Choroid plexus epithelial cell (primary cell): ENCODE data around the gene TNFRSF1A.

Experiments used
- DNase-seq: peaks from one replicate; pipeline ENCODE4 v3.0.0-alpha.2; 2010; ENCODE audit warnings: low read depth
- H3K4me3 ChIP-seq: 2 replicates; pipeline ENCODE4 v1.5.1; 2011; ENCODE audit warnings: low read depth, mild to moderate bottlenecking, control low read depth, low read length, moderate library complexity
- TF ChIP-seq, protein P1 (sequence below): conservative IDR thresholded peaks from 2 replicates; pipeline ENCODE4 v1.5.1; 2011; ENCODE audit warnings: low read depth, mild to moderate bottlenecking, control low read depth, inconsistent platforms, low read length, moderate library complexity

TNFRSF1A gene

GRCh38 chr12:6355491-6356373 lies 13.9 kb upstream of the TNFRSF1A start:
- TF ChIP-seq, protein P1, sequence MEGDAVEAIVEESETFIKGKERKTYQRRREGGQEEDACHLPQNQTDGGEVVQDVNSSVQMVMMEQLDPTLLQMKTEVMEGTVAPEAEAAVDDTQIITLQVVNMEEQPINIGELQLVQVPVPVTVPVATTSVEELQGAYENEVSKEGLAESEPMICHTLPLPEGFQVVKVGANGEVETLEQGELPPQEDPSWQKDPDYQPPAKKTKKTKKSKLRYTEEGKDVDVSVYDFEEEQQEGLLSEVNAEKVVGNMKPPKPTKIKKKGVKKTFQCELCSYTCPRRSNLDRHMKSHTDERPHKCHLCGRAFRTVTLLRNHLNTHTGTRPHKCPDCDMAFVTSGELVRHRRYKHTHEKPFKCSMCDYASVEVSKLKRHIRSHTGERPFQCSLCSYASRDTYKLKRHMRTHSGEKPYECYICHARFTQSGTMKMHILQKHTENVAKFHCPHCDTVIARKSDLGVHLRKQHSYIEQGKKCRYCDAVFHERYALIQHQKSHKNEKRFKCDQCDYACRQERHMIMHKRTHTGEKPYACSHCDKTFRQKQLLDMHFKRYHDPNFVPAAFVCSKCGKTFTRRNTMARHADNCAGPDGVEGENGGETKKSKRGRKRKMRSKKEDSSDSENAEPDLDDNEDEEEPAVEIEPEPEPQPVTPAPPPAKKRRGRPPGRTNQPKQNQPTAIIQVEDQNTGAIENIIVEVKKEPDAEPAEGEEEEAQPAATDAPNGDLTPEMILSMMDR = no peak
- no peak for DNase-seq
- H3K4me3 ChIP-seq = no peak overlapping the region

- DNase-seq = no peak
- TF ChIP-seq, protein P1 = no peak
- H3K4me3 ChIP-seq = no peak overlapping the region
Measured at GRCh38 chr12:6354495-6355393, 12.9 kb upstream of the TNFRSF1A start.

DNA sequence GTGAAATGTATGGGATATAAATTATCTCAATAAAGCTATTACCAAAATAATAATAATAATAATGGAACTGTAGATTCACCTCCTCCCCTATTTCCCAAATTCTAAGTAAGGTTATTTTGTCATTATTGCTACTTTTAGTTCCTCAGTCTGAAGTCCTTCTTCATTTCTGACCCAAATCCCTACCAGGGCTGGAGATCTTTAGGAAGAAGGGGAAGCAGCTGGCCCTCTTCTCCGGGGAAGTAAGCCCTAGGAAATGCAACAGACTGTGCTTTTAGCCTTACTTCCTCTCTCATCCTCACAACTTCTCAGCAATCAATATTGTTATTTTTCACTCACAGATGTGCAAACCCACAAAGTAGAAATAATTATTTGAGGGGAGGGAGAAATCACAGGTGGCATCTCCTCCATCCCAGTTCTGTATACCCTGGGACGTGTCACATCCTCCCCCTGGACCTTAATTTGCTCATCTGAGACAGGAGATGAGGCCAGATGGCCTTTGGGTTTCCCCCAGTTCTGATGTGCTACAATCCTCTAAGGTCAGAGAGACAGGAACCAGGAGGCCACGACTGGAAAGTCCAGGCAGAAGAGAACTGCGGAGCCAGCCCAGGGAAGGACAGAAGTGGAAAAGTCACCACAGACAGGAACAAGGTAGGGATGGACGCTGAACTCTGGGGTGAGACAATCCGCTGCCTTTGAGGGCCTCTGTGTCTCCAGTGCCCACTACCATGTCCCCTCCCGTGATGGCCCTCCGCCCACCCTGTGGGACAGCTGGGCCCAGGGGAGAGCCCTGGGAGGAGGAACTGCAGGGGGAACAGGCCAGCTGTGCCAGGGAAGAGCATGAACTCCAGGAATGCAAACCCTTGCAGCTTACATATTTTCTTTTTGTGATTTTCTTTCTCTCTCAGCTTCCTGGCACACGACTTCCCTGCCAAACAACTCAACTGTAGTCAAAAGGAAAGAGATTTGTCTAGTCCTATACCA lies 10.6 kb upstream of the TNFRSF1A start:
- DNase-seq = no peak
- H3K4me3 ChIP-seq = no peak overlapping the region
- TF ChIP-seq, protein P1 = no peak

DNA sequence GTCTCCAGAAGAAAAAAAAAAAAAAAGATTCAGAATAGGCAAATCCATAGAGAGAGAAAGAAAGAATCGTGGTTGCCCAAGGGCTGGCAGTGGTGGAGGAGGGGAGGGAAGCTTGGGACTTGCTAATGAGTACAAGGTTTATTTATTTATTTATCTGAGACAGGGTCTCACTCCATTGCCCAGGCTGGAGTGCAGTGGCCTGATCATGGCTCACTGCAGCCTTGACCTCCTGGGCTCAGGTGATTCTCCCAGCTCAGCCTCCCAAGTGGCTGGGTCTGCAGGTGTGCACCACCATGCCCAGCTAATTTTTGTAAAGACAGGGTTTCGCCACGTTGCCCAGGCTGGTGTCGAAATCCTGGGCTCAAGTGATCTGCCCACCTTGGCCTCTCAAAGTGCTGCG lies 9.7 kb upstream of the TNFRSF1A start:
- TF ChIP-seq, protein P1 = no peak
- no peak for DNase-seq
- no peak overlapping the region for H3K4me3 ChIP-seq

GRCh38 chr12:6347367-6348338 lies 5.8 kb upstream of the TNFRSF1A start:
- TF ChIP-seq, protein P1 = no peak
- DNase-seq = peak; percentile 58

More at GRCh38 chr12:6347367-6348338, 5.8 kb upstream of the TNFRSF1A start:
- H3K4me3 ChIP-seq = no peak overlapping the region
